IMR-90 (cell line): ENCODE results near the gene FAM124B. TPM values are rescaled to one million over a fixed set of nuclear protein-coding genes. Genes with fewer than 3 reads are reported as not detected.

Experiments used
- ATAC-seq: fragments of 200-7000 bp; cut with Tn5 transposase; 2 replicates; pipeline ENCODE4 v1.9.1; 2020; ENCODE audit warnings: low read depth, mild to moderate bottlenecking, moderate library complexity
- BruUV-seq: library from RNA; stranded (reverse); fragments of 400-500 nt; replicated peaks from 2 replicates; lab custom pipeline; 2021; lab: Mats Ljungman, UMichigan
- CTCF ChIA-PET: fragments of 300-600 bp; formaldehyde crosslinking; extraction: SDS; loops from one replicate; lab custom pipeline; 2021; ENCODE audit warnings: antibody characterized with exemption; lab: Yijun Ruan, JAX
- POLR2A ChIA-PET: fragments of 300-600 bp; sonication (Branson Sonifier 250); formaldehyde crosslinking; loops from one replicate; lab custom pipeline; 2022; ENCODE audit warnings: antibody characterized with exemption; ENCODE audit not compliant: unreplicated experiment; lab: Charles Lee
- DNase-seq: peaks from one replicate; pipeline ENCODE4 v3.0.0; 2013
- H2AFZ ChIP-seq: replicated peaks from 2 replicates; pipeline ENCODE3; 2013; ENCODE audit warnings: low read length, mild to moderate bottlenecking; ENCODE audit not compliant: poor library complexity
- H2AK5ac ChIP-seq: 2 replicates; pipeline ENCODE4 v1.6.1; 2013; ENCODE audit warnings: low read depth, low read length, inconsistent platforms
- H2AK9ac ChIP-seq: replicated peaks from 2 replicates; pipeline ENCODE3; 2013; ENCODE audit warnings: mild to moderate bottlenecking, low read depth, low read length, moderate library complexity; ENCODE audit not compliant: poor library complexity
- H2BK120ac ChIP-seq: 2 replicates; pipeline ENCODE4 v1.6.1; 2013; ENCODE audit warnings: low read depth, low read length, inconsistent platforms
- H2BK15ac ChIP-seq: 3 replicates; pipeline ENCODE4 v1.6.1; 2013; ENCODE audit warnings: low read depth, low read length, inconsistent platforms
- H2BK20ac ChIP-seq: 2 replicates; pipeline ENCODE4 v1.6.1; 2013; ENCODE audit warnings: low read depth, mild to moderate bottlenecking, inconsistent platforms, low read length, moderate library complexity
- H2BK5ac ChIP-seq: 2 replicates; pipeline ENCODE4 v1.6.1; 2013; ENCODE audit warnings: mild to moderate bottlenecking, low read depth, low read length, inconsistent platforms; ENCODE audit not compliant: poor library complexity, severe bottlenecking
- H3K14ac ChIP-seq: replicated peaks from 2 replicates; pipeline ENCODE4 v1.6.1; 2013; ENCODE audit warnings: low read depth, low read length, inconsistent platforms
- H3K18ac ChIP-seq: 2 replicates; pipeline ENCODE4 v1.6.1; 2013; ENCODE audit warnings: low read depth, low read length, control low read depth
- H3K23ac ChIP-seq: 2 replicates; pipeline ENCODE4 v1.6.1; 2013; ENCODE audit warnings: low read depth, low read length, inconsistent platforms
- H3K27ac ChIP-seq: 2 replicates; pipeline ENCODE4 v1.5.1; 2013; ENCODE audit warnings: mild to moderate bottlenecking, control low read depth, low read length; ENCODE audit not compliant: insufficient read depth
- H3K27me3 ChIP-seq: 2 replicates; pipeline ENCODE4 v1.6.1; 2013; ENCODE audit warnings: low read length; ENCODE audit not compliant: control insufficient read depth, insufficient read depth
- H3K36me3 ChIP-seq: 2 replicates; pipeline ENCODE4 v1.6.1; 2013; ENCODE audit warnings: low read length, mixed read lengths; ENCODE audit not compliant: control insufficient read depth, insufficient read depth
- H3K4ac ChIP-seq: 2 replicates; pipeline ENCODE4 v1.6.1; 2013; ENCODE audit warnings: low read depth, low read length, inconsistent platforms
- H3K4me1 ChIP-seq: 2 replicates; pipeline ENCODE4 v1.6.1; 2013; ENCODE audit warnings: low read length, mixed read lengths; ENCODE audit not compliant: control insufficient read depth, insufficient read depth
- H3K4me2 ChIP-seq: 2 replicates; pipeline ENCODE4 v1.6.1; 2013; ENCODE audit warnings: low read depth, mild to moderate bottlenecking, control low read depth, low read length, moderate library complexity
- H3K4me3 ChIP-seq: 2 replicates; pipeline ENCODE4 v1.5.1; 2013; ENCODE audit warnings: low read depth, mild to moderate bottlenecking, control low read depth, low read length, moderate library complexity; ENCODE audit not compliant: insufficient read depth
- H3K56ac ChIP-seq: 2 replicates; pipeline ENCODE4 v1.6.1; 2013; ENCODE audit warnings: low read length, inconsistent platforms; ENCODE audit not compliant: insufficient read depth; ENCODE audit errors: extremely low read depth
- H3K79me1 ChIP-seq, 2 experiments: 2 replicates each; pipeline ENCODE4 v1.6.1; 2013; ENCODE audit warnings: low read length in 2 of 2, inconsistent platforms in 1 of 2, low read depth in 1 of 2
- H3K9ac ChIP-seq: 2 replicates; pipeline ENCODE4 v1.6.1; 2013; ENCODE audit warnings: low read depth, low read length, control low read depth
- H3K9me1 ChIP-seq: 2 replicates; pipeline ENCODE4 v1.6.1; 2013; ENCODE audit warnings: low read length, inconsistent platforms; ENCODE audit not compliant: insufficient read depth
- H3K9me3 ChIP-seq: 2 replicates; pipeline ENCODE4 v1.6.1; 2013; ENCODE audit warnings: low read length; ENCODE audit not compliant: control insufficient read depth, insufficient read depth
- H4K20me1 ChIP-seq: 2 replicates; pipeline ENCODE4 v1.6.1; 2013; ENCODE audit warnings: low read length, inconsistent platforms; ENCODE audit not compliant: insufficient read depth
- H4K5ac ChIP-seq: 2 replicates; pipeline ENCODE4 v1.6.1; 2013; ENCODE audit warnings: mild to moderate bottlenecking, low read depth, low read length, control low read depth
- H4K8ac ChIP-seq, 2 experiments: 2 replicates each; pipeline ENCODE4 v1.6.1; 2013; ENCODE audit warnings: low read depth in 2 of 2, low read length in 2 of 2, control low read depth in 1 of 2, inconsistent platforms in 1 of 2
- H4K91ac ChIP-seq: 2 replicates; pipeline ENCODE4 v1.6.1; 2013; ENCODE audit warnings: low read depth, low read length, inconsistent platforms; ENCODE audit not compliant: insufficient read depth
- BHLHE40 ChIP-seq: fragments of 150-350 bp; IDR thresholded peaks from 2 replicates; pipeline ENCODE4 v1.6.1; 2016; ENCODE audit warnings: mild to moderate bottlenecking, low read depth, low read length
- CEBPB ChIP-seq: IDR thresholded peaks from 2 replicates; pipeline ENCODE4 v1.6.1; 2012; ENCODE audit warnings: low read depth, low read length, improper control_type of control experiment
- CHD1 ChIP-seq: IDR thresholded peaks from 2 replicates; pipeline ENCODE4 v1.6.1; 2012; ENCODE audit warnings: low read depth, low read length, improper control_type of control experiment
- MAFK ChIP-seq: IDR thresholded peaks from 2 replicates; pipeline ENCODE4 v1.6.1; 2012; ENCODE audit warnings: low read depth, low read length, improper control_type of control experiment
- MAZ ChIP-seq: IDR thresholded peaks from 2 replicates; pipeline ENCODE4 v1.6.1; 2012; ENCODE audit warnings: low read depth, mild to moderate bottlenecking, low read length, improper control_type of control experiment, moderate library complexity, borderline replicate concordance
- MXI1 ChIP-seq: IDR thresholded peaks from 2 replicates; pipeline ENCODE4 v1.6.1; 2012; ENCODE audit warnings: low read depth, mild to moderate bottlenecking, low read length, moderate library complexity, borderline replicate concordance
- POLR2A ChIP-seq: IDR thresholded peaks from 2 replicates; pipeline ENCODE4 v1.6.1; 2012; ENCODE audit warnings: mild to moderate bottlenecking, low read depth, low read length
- SMC3 ChIP-seq: fragments of 150-350 bp; IDR thresholded peaks from 2 replicates; pipeline ENCODE4 v1.6.1; 2016; ENCODE audit warnings: low read depth, mild to moderate bottlenecking, antibody characterized with exemption, low read length, moderate library complexity
- USF2 ChIP-seq: fragments of 150-350 bp; IDR thresholded peaks from 2 replicates; pipeline ENCODE4 v1.6.1; 2017; ENCODE audit warnings: mild to moderate bottlenecking, antibody characterized with exemption, low read length, low read depth
- dilution Hi-C: fragments of 300-500 bp; cut with HindIII; formaldehyde crosslinking; loops from one replicate; pipeline ENCODE4 v1.14.3; 2018; ENCODE audit warnings: low sequenced_read_pairs; ENCODE audit not compliant: unreplicated experiment
- in situ Hi-C: fragments of 300-500 bp; cut with MboI; formaldehyde crosslinking; loops from 3 replicates; pipeline ENCODE4 v1.14.3; 2019; ENCODE audit warnings: low sequenced_read_pairs, inconsistent platforms, mixed read lengths
- intact Hi-C: fragments of 100-400 bp; cut with micrococcal nuclease; formaldehyde crosslinking; loops from 2 replicates; pipeline ENCODE4 v1.10.0; 2022
- polyA plus RNA-seq, 3 experiments: library from polyadenylated mRNA; depleted of rRNA; stranded (reverse); fragments of >200 nt; gene quantifications; 2 replicates each; pipeline ENCODE4 v1.2.3, GENCODE V29; 2012; ENCODE audit warnings: low replicate concordance in 1 of 3
- total RNA-seq: library from RNA; depleted of rRNA; stranded (reverse); fragments of >200 nt; gene quantifications from 2 replicates; pipeline ENCODE4 v1.2.3, GENCODE V29; 2012

The FAM124B gene
- total and polyA plus RNA-seq, 2 of the 4 experiments (the other 2 are of a cell fraction) = not detected

- H3K4ac ChIP-seq = no peak overlapping the region
- in situ Hi-C loops (no loop called here), dilution Hi-C loops (no loop called here), intact Hi-C loops (no loop called here)
- H2AK9ac ChIP-seq = no peak overlapping the region
- no peaks in the 10 kb centered on the region for H3K36me3 ChIP-seq
- H3K27me3 ChIP-seq = peaks cover 2% of the 10 kb centered on the region; the same call in 1 of the 2 replicates
- no peak overlapping the region for H2AFZ ChIP-seq
- no peak overlapping the region for H2BK120ac ChIP-seq
- H4K5ac ChIP-seq = no peak overlapping the region
- no peaks in the 10 kb centered on the region for H3K9me3 ChIP-seq
- H3K27ac ChIP-seq = no peak overlapping the region
- H3K79me1 ChIP-seq = no peaks in the 10 kb centered on the region
- H4K8ac ChIP-seq = no peak overlapping the region
- H2BK5ac ChIP-seq = no peak overlapping the region
- no peak overlapping the region for H2BK15ac ChIP-seq
- no peak for ATAC-seq
- ChIA-PET CTCF (no interaction called here), POLR2A (no interaction called here)
- H3K4me2 ChIP-seq = no peak overlapping the region
- no peak overlapping the region for H3K23ac ChIP-seq
- no peak overlapping the region for H3K18ac ChIP-seq
- H3K9ac ChIP-seq = no peak overlapping the region
- no peaks in the 10 kb centered on the region; the same call in 1 of the 2 replicates for H3K4me1 ChIP-seq
- no peak overlapping the region for H3K4me3 ChIP-seq
- no peaks in the 10 kb centered on the region for H3K9me1 ChIP-seq
- no peaks in the 10 kb centered on the region for H4K20me1 ChIP-seq
- H3K14ac ChIP-seq = no peak overlapping the region
- no peak overlapping the region for H4K91ac ChIP-seq
- no peak for DNase-seq
- H2AK5ac ChIP-seq = no peak overlapping the region
- H3K56ac ChIP-seq = no peak overlapping the region
- TF ChIP-seq SMC3 (no peak), MAFK (no peak), USF2 (no peak), MAZ (no peak), POLR2A (no peak), CEBPB (no peak), CHD1 (no peak), BHLHE40 (no peak), MXI1 (no peak)
- BruUV-seq = no TSS peak
- H2BK20ac ChIP-seq = no peak overlapping the region
These were observed 36.8 kb upstream of the FAM124B start for GRCh38 chr2:224438726-224439125.
